Measurements from ENCODE around the gene CCDC71L.

DNA sequence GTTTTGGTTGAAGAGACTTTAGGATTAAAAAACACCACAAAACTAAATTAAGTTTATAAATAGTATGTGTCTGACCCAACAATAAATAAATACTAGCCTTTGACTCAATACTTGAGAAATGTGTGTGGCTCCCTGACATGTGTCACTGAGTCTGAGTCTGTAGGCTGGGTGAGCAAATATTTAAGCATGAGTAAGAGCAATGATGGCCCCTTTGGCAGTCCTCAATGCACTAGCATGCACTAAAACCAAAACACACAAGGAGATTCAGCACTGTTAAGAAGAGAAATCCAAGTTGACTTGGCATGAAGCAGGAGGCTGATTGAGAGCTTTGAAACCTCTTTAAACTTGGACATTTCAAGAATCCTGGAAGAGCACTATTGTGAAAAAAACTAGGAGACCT lies 37.1 kb downstream of the CCDC71L start:
- TF ChIP-seq, protein P1, sequence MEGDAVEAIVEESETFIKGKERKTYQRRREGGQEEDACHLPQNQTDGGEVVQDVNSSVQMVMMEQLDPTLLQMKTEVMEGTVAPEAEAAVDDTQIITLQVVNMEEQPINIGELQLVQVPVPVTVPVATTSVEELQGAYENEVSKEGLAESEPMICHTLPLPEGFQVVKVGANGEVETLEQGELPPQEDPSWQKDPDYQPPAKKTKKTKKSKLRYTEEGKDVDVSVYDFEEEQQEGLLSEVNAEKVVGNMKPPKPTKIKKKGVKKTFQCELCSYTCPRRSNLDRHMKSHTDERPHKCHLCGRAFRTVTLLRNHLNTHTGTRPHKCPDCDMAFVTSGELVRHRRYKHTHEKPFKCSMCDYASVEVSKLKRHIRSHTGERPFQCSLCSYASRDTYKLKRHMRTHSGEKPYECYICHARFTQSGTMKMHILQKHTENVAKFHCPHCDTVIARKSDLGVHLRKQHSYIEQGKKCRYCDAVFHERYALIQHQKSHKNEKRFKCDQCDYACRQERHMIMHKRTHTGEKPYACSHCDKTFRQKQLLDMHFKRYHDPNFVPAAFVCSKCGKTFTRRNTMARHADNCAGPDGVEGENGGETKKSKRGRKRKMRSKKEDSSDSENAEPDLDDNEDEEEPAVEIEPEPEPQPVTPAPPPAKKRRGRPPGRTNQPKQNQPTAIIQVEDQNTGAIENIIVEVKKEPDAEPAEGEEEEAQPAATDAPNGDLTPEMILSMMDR (IDR thresholded peaks at IDR 0.05) = no peak
- no peak for TF ChIP-seq POLR2AphosphoS5 (IDR thresholded peaks at IDR 0.05)

All from transverse colon (tissue), 4 donors.